HEK293 (cell line): ENCODE results near the gene DIPK2B.

ENCODE experiments used
- CTCF ChIP-seq: fragments of 450-650 bp; formaldehyde crosslinking; IDR thresholded peaks from 2 replicates; pipeline ENCODE4 v1.5.1; 2016; ENCODE audit warnings: missing biosample characterization, missing genetic modification characterization
- HIC1 ChIP-seq: fragments of 450-650 bp; formaldehyde crosslinking; IDR thresholded peaks from 2 replicates; pipeline ENCODE4 v1.5.1; 2016; ENCODE audit warnings: missing biosample characterization, missing genetic modification characterization
- KLF10 ChIP-seq: fragments of 450-650 bp; IDR thresholded peaks from 2 replicates; pipeline ENCODE4 v1.5.1; 2018; ENCODE audit warnings: missing biosample characterization, mild to moderate bottlenecking, missing genetic modification characterization
- RBAK ChIP-seq: fragments of 450-650 bp; formaldehyde crosslinking; IDR thresholded peaks from 2 replicates; pipeline ENCODE4 v1.5.1; 2016; ENCODE audit warnings: missing biosample characterization, missing genetic modification characterization
- ZNF114 ChIP-seq: fragments of 450-650 bp; formaldehyde crosslinking; IDR thresholded peaks from 2 replicates; pipeline ENCODE4 v1.5.0; 2017; ENCODE audit warnings: missing biosample characterization, missing genetic modification characterization
- ZNF146 ChIP-seq: fragments of 450-650 bp; formaldehyde crosslinking; IDR thresholded peaks from 2 replicates; pipeline ENCODE4 v1.5.1; 2016; ENCODE audit warnings: missing biosample characterization, missing genetic modification characterization
- ZNF211 ChIP-seq: fragments of 450-650 bp; formaldehyde crosslinking; IDR thresholded peaks from 2 replicates; pipeline ENCODE4 v1.5.1; 2016; ENCODE audit warnings: low read depth, missing biosample characterization, missing genetic modification characterization
- ZNF571 ChIP-seq: fragments of 450-650 bp; formaldehyde crosslinking; IDR thresholded peaks from 2 replicates; pipeline ENCODE4 v1.5.0; 2017; ENCODE audit warnings: missing biosample characterization, missing genetic modification characterization
- ZNF837 ChIP-seq: fragments of 450-650 bp; formaldehyde crosslinking; IDR thresholded peaks from 2 replicates; pipeline ENCODE4 v1.5.1; 2016; ENCODE audit warnings: missing biosample characterization, missing genetic modification characterization

GRCh38 chrX:45191820-45192409 is 8.8 kb downstream of the DIPK2B start:
- no peak for TF ChIP-seq ZNF211 (tag by site-specific recombination)
- no peak for TF ChIP-seq CTCF (tag by site-specific recombination)
- no peak for TF ChIP-seq ZNF837 (tag by site-specific recombination)
- no peak for TF ChIP-seq RBAK (tag by site-specific recombination)
- TF ChIP-seq KLF10 (tag by site-specific recombination): no peak
- no peak for TF ChIP-seq ZNF146
- no peak for TF ChIP-seq ZNF571 (tag by site-specific recombination)
- TF ChIP-seq ZNF114 (tag by site-specific recombination): no peak
- no peak for TF ChIP-seq HIC1 (tag by site-specific recombination)
